ENCODE results near the gene TAOK3.

Gene TAOK3

GRCh38 chr12:118375348-118375747 lies 2.6 kb upstream of the TAOK3 start:
- H3K79me2 ChIP-seq (ENCODE audit: insufficient read depth, low read length), result peaks cover 86% of the 10 kb centered on the region
- H3K36me3 ChIP-seq (ENCODE audit: insufficient read depth, low read length), result peaks cover 7% of the 10 kb centered on the region; the same call in 1 of the 2 replicates
- H3K9ac ChIP-seq (ENCODE audit: low read depth, low read length, poor library complexity, severe bottlenecking), result peak overlapping the region; percentile 81
- H3K9me3 ChIP-seq (ENCODE audit: insufficient read depth, low read depth, low read length), result no peaks in the 10 kb centered on the region
- peak overlapping the region; percentile 93 for H3K4me3 ChIP-seq (ENCODE audit: low read length, poor library complexity, severe bottlenecking)
- no peaks in the 10 kb centered on the region for H3K27me3 ChIP-seq (ENCODE audit: insufficient read depth, low read length, poor library complexity, severe bottlenecking)
- TF ChIP-seq CTCF (conservative IDR thresholded peaks at IDR 0.05; ENCODE audit: low read length), result no peak
- no peak for TF ChIP-seq EZH2phosphoT487 (IDR thresholded peaks at IDR 0.05; ENCODE audit: borderline replicate concordance)
- H3K4me1 ChIP-seq (ENCODE audit: insufficient read depth, low read length, poor library complexity, severe bottlenecking), result peaks cover 54% of the 10 kb centered on the region
- peaks cover 38% of the 10 kb centered on the region for H4K20me1 ChIP-seq (ENCODE audit: insufficient read depth, low read length, poor library complexity, severe bottlenecking)
- no peaks in the 10 kb centered on the region; the same call in 1 of the 2 replicates for H3F3A ChIP-seq (ENCODE audit: low read depth)
- peak overlapping the region; percentile 90 for H2AFZ ChIP-seq (ENCODE audit: low read length)
- H3K9me2 ChIP-seq (replicated peaks; ENCODE audit: low read depth, low read length), result no peaks in the 10 kb centered on the region
- peak overlapping the region; percentile 100 for H3K4me2 ChIP-seq (ENCODE audit: low read depth, low read length, poor library complexity, severe bottlenecking)

GRCh38 chr12:118374909-118375308 lies 2.2 kb upstream of the TAOK3 start:
- Histone ChIP-seq H3K79me2 (ENCODE audit: insufficient read depth, low read length) (peaks cover 89% of the 10 kb centered on the region), H3K4me2 (ENCODE audit: low read depth, low read length, poor library complexity, severe bottlenecking) (peak overlapping the region; percentile 100), H3K9ac (ENCODE audit: low read depth, low read length, poor library complexity, severe bottlenecking) (peak overlapping the region; percentile 81), H3K36me3 (ENCODE audit: insufficient read depth, low read length) (peaks cover 3% of the 10 kb centered on the region; the same call in 1 of the 2 replicates), H3K9me2 (replicated peaks; ENCODE audit: low read depth, low read length) (no peaks in the 10 kb centered on the region), H4K20me1 (ENCODE audit: insufficient read depth, low read length, poor library complexity, severe bottlenecking) (peaks cover 38% of the 10 kb centered on the region), H2AFZ (ENCODE audit: low read length) (no peak overlapping the region), H3K4me3 (ENCODE audit: low read length, poor library complexity, severe bottlenecking) (peak overlapping the region; percentile 93), H3K9me3 (ENCODE audit: insufficient read depth, low read depth, low read length) (no peaks in the 10 kb centered on the region), H3K4me1 (ENCODE audit: insufficient read depth, low read length, poor library complexity, severe bottlenecking) (peaks cover 55% of the 10 kb centered on the region), H3K27me3 (ENCODE audit: insufficient read depth, low read length, poor library complexity, severe bottlenecking) (no peaks in the 10 kb centered on the region), H3F3A (ENCODE audit: low read depth) (no peaks in the 10 kb centered on the region; the same call in 1 of the 2 replicates)
- no peak for TF ChIP-seq CTCF (conservative IDR thresholded peaks at IDR 0.05; ENCODE audit: low read length)
- TF ChIP-seq EZH2phosphoT487 (IDR thresholded peaks at IDR 0.05; ENCODE audit: borderline replicate concordance), result no peak

- H3K4me2 ChIP-seq (ENCODE audit: low read depth, low read length, poor library complexity, severe bottlenecking), result peak overlapping the region; percentile 100
- H3K4me3 ChIP-seq (ENCODE audit: low read length, poor library complexity, severe bottlenecking), result peak overlapping the region; percentile 93
- H3K9me2 ChIP-seq (replicated peaks; ENCODE audit: low read depth, low read length), result no peaks in the 10 kb centered on the region
- peaks cover 57% of the 10 kb centered on the region for H3K4me1 ChIP-seq (ENCODE audit: insufficient read depth, low read length, poor library complexity, severe bottlenecking)
- H3K79me2 ChIP-seq (ENCODE audit: insufficient read depth, low read length), result peaks cover 89% of the 10 kb centered on the region
- no peaks in the 10 kb centered on the region for H3K9me3 ChIP-seq (ENCODE audit: insufficient read depth, low read depth, low read length)
- H4K20me1 ChIP-seq (ENCODE audit: insufficient read depth, low read length, poor library complexity, severe bottlenecking), result peaks cover 37% of the 10 kb centered on the region
- H3K9ac ChIP-seq (ENCODE audit: low read depth, low read length, poor library complexity, severe bottlenecking), result peak overlapping the region; percentile 91
- H2AFZ ChIP-seq (ENCODE audit: low read length), result no peak overlapping the region
- H3F3A ChIP-seq (ENCODE audit: low read depth), result no peaks in the 10 kb centered on the region; the same call in 1 of the 2 replicates
- no peaks in the 10 kb centered on the region for H3K36me3 ChIP-seq (ENCODE audit: insufficient read depth, low read length)
- H3K27me3 ChIP-seq (ENCODE audit: insufficient read depth, low read length, poor library complexity, severe bottlenecking), result no peaks in the 10 kb centered on the region
- TF ChIP-seq CTCF (conservative IDR thresholded peaks at IDR 0.05; ENCODE audit: low read length) (no peak), EZH2phosphoT487 (IDR thresholded peaks at IDR 0.05; ENCODE audit: borderline replicate concordance) (no peak)
Measured at GRCh38 chr12:118374126-118374725, 1.5 kb upstream of the TAOK3 start.

Data from Loucy (cell line).